MM.1S (cell line): Measurements from ENCODE around the gene HELB.

ENCODE experiments used
- EZH2 ChIP-seq: fragments of 300-600 bp; sonication (generic); optimal IDR thresholded peaks from 2 replicates; pipeline ENCODE3; 2017; ENCODE audit warnings: low read depth, mild to moderate bottlenecking, antibody characterized with exemption, low read length, mixed read lengths
- EZH2phosphoT487 ChIP-seq: fragments of 300-600 bp; sonication (generic); IDR thresholded peaks from 2 replicates; pipeline ENCODE4 v1.6.1; 2018; ENCODE audit warnings: antibody characterized with exemption, low read length
- TF ChIP-seq, protein P1 (sequence below): fragments of 300-600 bp; sonication (generic); IDR thresholded peaks from 2 replicates; pipeline ENCODE4 v1.5.1; 2016; ENCODE audit warnings: antibody characterized with exemption, low read length, mixed read lengths

DNA sequence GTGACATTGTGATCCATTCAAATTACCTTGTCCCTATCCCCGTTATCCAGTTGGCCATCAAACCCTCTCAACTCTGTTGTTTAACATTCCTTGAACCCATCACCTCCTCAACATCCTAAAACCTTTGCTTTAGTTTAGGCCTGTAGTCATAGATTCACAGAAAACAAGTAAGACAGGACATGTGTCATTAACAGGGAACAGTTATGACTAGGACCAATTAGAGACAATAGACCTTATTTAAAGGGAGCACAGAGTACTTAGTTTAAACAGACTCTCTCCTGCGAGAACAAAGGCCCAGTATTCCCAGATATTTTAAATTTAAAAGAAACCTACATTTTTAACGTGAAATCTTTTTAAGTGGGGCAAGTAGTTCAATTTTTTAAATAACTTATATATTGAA lies 20.0 kb upstream of the HELB start:
- TF ChIP-seq, protein P1, sequence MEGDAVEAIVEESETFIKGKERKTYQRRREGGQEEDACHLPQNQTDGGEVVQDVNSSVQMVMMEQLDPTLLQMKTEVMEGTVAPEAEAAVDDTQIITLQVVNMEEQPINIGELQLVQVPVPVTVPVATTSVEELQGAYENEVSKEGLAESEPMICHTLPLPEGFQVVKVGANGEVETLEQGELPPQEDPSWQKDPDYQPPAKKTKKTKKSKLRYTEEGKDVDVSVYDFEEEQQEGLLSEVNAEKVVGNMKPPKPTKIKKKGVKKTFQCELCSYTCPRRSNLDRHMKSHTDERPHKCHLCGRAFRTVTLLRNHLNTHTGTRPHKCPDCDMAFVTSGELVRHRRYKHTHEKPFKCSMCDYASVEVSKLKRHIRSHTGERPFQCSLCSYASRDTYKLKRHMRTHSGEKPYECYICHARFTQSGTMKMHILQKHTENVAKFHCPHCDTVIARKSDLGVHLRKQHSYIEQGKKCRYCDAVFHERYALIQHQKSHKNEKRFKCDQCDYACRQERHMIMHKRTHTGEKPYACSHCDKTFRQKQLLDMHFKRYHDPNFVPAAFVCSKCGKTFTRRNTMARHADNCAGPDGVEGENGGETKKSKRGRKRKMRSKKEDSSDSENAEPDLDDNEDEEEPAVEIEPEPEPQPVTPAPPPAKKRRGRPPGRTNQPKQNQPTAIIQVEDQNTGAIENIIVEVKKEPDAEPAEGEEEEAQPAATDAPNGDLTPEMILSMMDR, result no peak
- TF ChIP-seq EZH2 (no peak), EZH2phosphoT487 (no peak)
